Left ventricle myocardium inferior (tissue), 1 donor: ENCODE results near the gene KCNQ1. TPM values are rescaled to one million over a fixed set of nuclear protein-coding genes. Genes with fewer than 3 reads are reported as not detected.

Experiments used
- DNase-seq: peaks from one replicate; pipeline ENCODE4 v3.0.0-alpha.2; 2020
- H3K27ac ChIP-seq: fragments of 200-600 bp; replicated peaks from 2 replicates; pipeline ENCODE4 v1.8.0; 2021
- H3K27me3 ChIP-seq: fragments of 200-600 bp; 2 replicates; pipeline ENCODE4 v1.8.0; 2021; ENCODE audit warnings: low read depth
- H3K36me3 ChIP-seq: fragments of 200-600 bp; 2 replicates; pipeline ENCODE4 v1.8.0; 2021
- H3K4me1 ChIP-seq: fragments of 200-600 bp; 2 replicates; pipeline ENCODE4 v1.8.0; 2021
- H3K4me3 ChIP-seq: fragments of 200-600 bp; 2 replicates; pipeline ENCODE4 v1.8.0; 2021; ENCODE audit warnings: mild to moderate bottlenecking, moderate library complexity
- H3K9me3 ChIP-seq: fragments of 200-600 bp; replicated peaks from 2 replicates; pipeline ENCODE4 v1.8.0; 2021
- intact Hi-C: fragments of 100-400 bp; cut with micrococcal nuclease; formaldehyde crosslinking; loops from one replicate; pipeline ENCODE4 v1.11.0; 2022
- total RNA-seq: library from RNA; stranded (reverse); fragmentation: NEBNext Ultra II Directional; extraction: Animal tissue kit (Norgen Biotek cat#: 25700); gene quantifications from one replicate; pipeline ENCODE4 v1.2.1, GENCODE V29; 2021
- TF ChIP-seq, protein P1 (sequence below): fragments of 200-600 bp; IDR thresholded peaks from 2 replicates; pipeline ENCODE4 v1.8.0; 2021; ENCODE audit warnings: antibody characterized with exemption, mild to moderate bottlenecking, borderline replicate concordance
- donor health status: DM: no; HTN: yes; CAD: no; lungs with severe emphysema.

Gene KCNQ1
- total RNA-seq, 1 donor from 2014 or later: 41.8 TPM

- Histone ChIP-seq H3K9me3 (peaks cover 28% of the 10 kb centered on the region), H3K27me3 (no peaks in the 10 kb centered on the region), H3K4me3 (no peak overlapping the region), H3K27ac (no peak overlapping the region), H3K4me1 (peaks cover 4% of the 10 kb centered on the region), H3K36me3 (peaks cover 32% of the 10 kb centered on the region)
- TF ChIP-seq, protein P1, sequence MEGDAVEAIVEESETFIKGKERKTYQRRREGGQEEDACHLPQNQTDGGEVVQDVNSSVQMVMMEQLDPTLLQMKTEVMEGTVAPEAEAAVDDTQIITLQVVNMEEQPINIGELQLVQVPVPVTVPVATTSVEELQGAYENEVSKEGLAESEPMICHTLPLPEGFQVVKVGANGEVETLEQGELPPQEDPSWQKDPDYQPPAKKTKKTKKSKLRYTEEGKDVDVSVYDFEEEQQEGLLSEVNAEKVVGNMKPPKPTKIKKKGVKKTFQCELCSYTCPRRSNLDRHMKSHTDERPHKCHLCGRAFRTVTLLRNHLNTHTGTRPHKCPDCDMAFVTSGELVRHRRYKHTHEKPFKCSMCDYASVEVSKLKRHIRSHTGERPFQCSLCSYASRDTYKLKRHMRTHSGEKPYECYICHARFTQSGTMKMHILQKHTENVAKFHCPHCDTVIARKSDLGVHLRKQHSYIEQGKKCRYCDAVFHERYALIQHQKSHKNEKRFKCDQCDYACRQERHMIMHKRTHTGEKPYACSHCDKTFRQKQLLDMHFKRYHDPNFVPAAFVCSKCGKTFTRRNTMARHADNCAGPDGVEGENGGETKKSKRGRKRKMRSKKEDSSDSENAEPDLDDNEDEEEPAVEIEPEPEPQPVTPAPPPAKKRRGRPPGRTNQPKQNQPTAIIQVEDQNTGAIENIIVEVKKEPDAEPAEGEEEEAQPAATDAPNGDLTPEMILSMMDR: no peak
- DNase-seq: no peak
- intact Hi-C loops: no loop called here
These were observed 220.2 kb downstream of the KCNQ1 start for GRCh38 chr11:2664791-2665525.

DNA sequence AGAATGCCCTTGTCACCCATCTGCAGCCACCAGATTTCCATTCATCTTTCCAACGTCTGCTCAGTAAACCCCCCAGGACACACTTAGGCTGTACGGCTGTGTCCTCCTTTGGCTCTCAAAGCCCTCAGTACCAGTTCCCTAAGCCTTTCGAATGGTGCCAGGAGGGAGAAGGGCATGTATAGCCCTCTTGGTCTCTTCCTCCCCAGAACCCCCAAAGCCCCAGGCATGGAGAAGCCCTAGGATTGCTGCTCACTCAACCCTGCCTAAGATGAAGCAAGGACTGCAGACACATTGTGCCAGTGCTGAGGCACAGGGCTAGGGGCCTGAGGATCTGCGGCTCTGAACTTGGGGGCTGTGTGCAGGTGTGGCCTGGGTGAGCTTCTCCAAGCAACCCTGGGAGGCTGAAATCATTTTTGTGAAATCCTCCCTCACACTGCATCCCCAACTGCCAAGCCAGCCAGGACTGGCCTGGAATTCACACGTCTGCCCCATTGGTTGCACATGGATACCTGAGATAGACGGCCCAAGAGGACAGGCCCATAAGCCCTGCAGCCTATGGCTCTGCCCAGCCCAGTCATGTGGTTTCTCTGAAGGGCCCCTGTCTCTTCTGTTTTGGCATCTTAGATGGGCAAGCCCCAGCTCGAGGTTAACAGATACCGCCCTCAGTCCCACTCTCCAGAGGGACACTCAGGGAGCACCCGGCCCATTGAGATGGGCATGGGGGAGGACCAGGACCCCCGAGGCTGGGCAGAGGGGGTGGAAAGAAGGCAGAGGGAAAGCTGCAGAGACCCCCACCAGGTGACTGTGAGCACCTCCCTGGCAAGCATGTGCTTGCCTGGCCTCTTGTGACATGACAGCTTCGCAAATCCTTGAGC is 221.0 kb downstream of the KCNQ1 start:
- H3K27ac ChIP-seq: no peak overlapping the region
- peaks cover 20% of the 10 kb centered on the region for H3K9me3 ChIP-seq
- TF ChIP-seq, protein P1: no peak
- H3K36me3 ChIP-seq: peaks cover 26% of the 10 kb centered on the region
- no peak overlapping the region for H3K4me3 ChIP-seq
- H3K4me1 ChIP-seq: peaks cover 12% of the 10 kb centered on the region
- DNase-seq: no peak
- intact Hi-C loops: no loop called here
- no peaks in the 10 kb centered on the region for H3K27me3 ChIP-seq

DNA sequence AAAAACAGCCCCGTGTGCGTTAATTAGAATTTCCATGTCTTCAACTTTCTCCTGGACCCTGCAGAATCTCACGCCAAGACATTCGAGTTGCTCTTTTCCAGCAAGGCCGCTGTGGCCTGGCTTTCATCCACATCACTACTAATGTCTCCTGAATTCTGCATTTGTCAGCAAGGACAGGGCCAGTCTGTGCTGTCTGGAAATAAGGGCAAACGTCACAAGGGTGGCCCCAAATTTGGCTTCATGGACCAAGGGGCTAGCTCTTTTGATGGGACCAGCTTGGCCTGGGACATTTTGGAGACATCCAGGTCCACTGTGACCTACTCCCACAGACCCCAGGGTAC is 221.6 kb downstream of the KCNQ1 start:
- Histone ChIP-seq H3K27me3 (no peaks in the 10 kb centered on the region), H3K36me3 (peaks cover 26% of the 10 kb centered on the region), H3K27ac (no peak overlapping the region), H3K4me3 (no peak overlapping the region), H3K9me3 (peaks cover 14% of the 10 kb centered on the region), H3K4me1 (peaks cover 15% of the 10 kb centered on the region)
- no peak for DNase-seq
- intact Hi-C loops: no loop called here
- TF ChIP-seq, protein P1: no peak

GRCh38 chr11:2666828-2667570 is 222.2 kb downstream of the KCNQ1 start:
- H3K27ac ChIP-seq: no peak overlapping the region
- H3K9me3 ChIP-seq: peaks cover 8% of the 10 kb centered on the region
- intact Hi-C loops: no loop called here
- peaks cover 22% of the 10 kb centered on the region for H3K4me1 ChIP-seq
- no peaks in the 10 kb centered on the region for H3K27me3 ChIP-seq
- TF ChIP-seq, protein P1: no peak
- no peak overlapping the region for H3K4me3 ChIP-seq
- DNase-seq: no peak
- H3K36me3 ChIP-seq: peaks cover 22% of the 10 kb centered on the region

GRCh38 chr11:2667940-2668339 is 223.1 kb downstream of the KCNQ1 start:
- Histone ChIP-seq H3K27me3 (no peaks in the 10 kb centered on the region), H3K9me3 (no peaks in the 10 kb centered on the region), H3K4me1 (peaks cover 29% of the 10 kb centered on the region), H3K4me3 (no peak overlapping the region), H3K27ac (no peak overlapping the region), H3K36me3 (peaks cover 14% of the 10 kb centered on the region)
- TF ChIP-seq, protein P1: no peak
- no peak for DNase-seq
- intact Hi-C loops: no loop called here
